ENCODE measurements around the gene GHDC.

DNA sequence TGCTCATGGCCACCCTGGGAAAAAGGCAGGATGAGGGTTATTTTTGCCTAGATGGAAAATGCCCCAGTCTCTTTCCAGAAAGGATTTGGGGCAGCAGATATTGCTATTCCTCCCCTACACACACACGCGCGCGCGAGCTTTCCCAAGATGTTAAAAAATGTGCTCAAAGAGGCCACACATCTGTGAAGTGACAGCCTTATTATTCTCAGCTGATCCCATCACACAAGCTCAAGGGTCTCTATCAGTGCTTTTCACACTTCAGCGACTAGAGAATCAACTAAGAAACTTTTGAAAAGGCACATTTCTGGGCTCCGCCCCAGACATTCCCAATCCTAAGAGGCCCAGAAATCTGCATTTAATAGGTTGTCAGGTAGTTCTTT is 33.8 kb downstream of the GHDC start:
- TF ChIP-seq, protein P1, sequence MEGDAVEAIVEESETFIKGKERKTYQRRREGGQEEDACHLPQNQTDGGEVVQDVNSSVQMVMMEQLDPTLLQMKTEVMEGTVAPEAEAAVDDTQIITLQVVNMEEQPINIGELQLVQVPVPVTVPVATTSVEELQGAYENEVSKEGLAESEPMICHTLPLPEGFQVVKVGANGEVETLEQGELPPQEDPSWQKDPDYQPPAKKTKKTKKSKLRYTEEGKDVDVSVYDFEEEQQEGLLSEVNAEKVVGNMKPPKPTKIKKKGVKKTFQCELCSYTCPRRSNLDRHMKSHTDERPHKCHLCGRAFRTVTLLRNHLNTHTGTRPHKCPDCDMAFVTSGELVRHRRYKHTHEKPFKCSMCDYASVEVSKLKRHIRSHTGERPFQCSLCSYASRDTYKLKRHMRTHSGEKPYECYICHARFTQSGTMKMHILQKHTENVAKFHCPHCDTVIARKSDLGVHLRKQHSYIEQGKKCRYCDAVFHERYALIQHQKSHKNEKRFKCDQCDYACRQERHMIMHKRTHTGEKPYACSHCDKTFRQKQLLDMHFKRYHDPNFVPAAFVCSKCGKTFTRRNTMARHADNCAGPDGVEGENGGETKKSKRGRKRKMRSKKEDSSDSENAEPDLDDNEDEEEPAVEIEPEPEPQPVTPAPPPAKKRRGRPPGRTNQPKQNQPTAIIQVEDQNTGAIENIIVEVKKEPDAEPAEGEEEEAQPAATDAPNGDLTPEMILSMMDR (IDR thresholded peaks at IDR 0.05; ENCODE audit: poor library complexity, severe bottlenecking): no peak
- TF ChIP-seq POLR2AphosphoS5 (IDR thresholded peaks at IDR 0.05): no peak
- TF ChIP-seq, protein P2, sequence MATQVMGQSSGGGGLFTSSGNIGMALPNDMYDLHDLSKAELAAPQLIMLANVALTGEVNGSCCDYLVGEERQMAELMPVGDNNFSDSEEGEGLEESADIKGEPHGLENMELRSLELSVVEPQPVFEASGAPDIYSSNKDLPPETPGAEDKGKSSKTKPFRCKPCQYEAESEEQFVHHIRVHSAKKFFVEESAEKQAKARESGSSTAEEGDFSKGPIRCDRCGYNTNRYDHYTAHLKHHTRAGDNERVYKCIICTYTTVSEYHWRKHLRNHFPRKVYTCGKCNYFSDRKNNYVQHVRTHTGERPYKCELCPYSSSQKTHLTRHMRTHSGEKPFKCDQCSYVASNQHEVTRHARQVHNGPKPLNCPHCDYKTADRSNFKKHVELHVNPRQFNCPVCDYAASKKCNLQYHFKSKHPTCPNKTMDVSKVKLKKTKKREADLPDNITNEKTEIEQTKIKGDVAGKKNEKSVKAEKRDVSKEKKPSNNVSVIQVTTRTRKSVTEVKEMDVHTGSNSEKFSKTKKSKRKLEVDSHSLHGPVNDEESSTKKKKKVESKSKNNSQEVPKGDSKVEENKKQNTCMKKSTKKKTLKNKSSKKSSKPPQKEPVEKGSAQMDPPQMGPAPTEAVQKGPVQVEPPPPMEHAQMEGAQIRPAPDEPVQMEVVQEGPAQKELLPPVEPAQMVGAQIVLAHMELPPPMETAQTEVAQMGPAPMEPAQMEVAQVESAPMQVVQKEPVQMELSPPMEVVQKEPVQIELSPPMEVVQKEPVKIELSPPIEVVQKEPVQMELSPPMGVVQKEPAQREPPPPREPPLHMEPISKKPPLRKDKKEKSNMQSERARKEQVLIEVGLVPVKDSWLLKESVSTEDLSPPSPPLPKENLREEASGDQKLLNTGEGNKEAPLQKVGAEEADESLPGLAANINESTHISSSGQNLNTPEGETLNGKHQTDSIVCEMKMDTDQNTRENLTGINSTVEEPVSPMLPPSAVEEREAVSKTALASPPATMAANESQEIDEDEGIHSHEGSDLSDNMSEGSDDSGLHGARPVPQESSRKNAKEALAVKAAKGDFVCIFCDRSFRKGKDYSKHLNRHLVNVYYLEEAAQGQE (IDR thresholded peaks at IDR 0.05; ENCODE audit: borderline replicate concordance): no peak
- no peak for TF ChIP-seq SMC3 (conservative IDR thresholded peaks at IDR 0.05; ENCODE audit: poor library complexity)
- TF ChIP-seq TAF1 (IDR thresholded peaks at IDR 0.05; ENCODE audit: low read depth): no peak

Data from neural cell (in vitro differentiated cells).